Measurements from ENCODE around the gene SF3A1.

SF3A1 gene

DNA sequence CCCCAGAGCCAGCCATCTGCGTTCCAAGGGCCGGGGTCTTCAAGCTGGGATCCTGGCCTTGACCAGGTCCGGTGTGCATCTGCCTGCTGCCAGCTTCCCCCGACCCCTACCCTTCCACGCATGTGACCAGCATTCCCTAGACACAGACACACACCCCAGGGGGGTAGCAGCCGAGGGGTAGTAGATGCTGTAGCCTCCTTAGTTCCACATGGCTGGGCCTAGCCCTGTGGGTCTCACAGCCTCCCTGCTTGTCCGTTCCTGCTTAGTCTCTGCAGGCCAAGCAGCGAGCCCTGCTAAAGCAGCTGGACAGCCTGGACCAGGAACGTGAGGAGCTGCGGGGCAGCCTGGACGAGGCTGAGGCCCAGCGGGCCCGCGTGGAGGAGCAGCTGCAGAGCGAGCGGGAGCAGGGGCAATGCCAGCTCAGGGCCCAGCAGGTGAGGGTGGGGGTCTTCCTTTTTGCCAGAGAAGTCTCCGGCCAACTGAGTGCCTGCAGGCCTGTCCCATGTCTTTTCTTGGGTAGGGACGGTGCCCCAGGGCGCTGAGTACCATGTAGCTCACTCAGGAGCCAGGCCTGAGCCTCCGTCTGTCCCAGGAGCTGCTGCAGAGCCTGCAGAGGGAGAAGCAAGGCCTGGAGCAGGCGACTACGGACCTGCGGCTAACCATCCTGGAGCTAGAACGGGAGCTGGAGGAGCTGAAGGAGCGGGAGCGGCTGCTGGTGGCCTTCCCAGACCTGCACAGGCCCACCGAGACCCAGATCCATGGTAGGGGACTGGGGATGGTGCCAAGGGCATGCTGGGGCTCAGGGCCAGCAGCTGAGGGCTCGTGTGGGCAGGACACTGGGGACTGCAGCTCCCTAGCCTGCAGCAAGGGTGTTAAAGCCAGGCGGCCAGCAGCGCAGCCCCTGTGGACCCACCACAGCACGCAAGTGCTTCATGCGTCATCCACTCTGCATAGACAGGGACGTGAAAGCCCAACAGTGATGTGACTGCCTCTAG, 16.9 kb upstream of the SF3A1 start:
- no peaks in the 10 kb centered on the region for H3K36me3 ChIP-seq (ENCODE audit: insufficient read depth)
- no peaks in the 10 kb centered on the region for H4K20me1 ChIP-seq (ENCODE audit: insufficient read depth)
- no peak overlapping the region for H3K27ac ChIP-seq
- no peak overlapping the region for H3K4me3 ChIP-seq (IDR thresholded peaks at IDR 0.05; ENCODE audit: insufficient read depth, low read depth, low read length)
- no peak overlapping the region for H3K4me2 ChIP-seq
- no peak overlapping the region for H3K9ac ChIP-seq
- H3K27me3 ChIP-seq (ENCODE audit: insufficient read depth, low read depth): no peaks in the 10 kb centered on the region
- no peak overlapping the region for H2AFZ ChIP-seq (ENCODE audit: low read depth)
- TF ChIP-seq, protein P1, sequence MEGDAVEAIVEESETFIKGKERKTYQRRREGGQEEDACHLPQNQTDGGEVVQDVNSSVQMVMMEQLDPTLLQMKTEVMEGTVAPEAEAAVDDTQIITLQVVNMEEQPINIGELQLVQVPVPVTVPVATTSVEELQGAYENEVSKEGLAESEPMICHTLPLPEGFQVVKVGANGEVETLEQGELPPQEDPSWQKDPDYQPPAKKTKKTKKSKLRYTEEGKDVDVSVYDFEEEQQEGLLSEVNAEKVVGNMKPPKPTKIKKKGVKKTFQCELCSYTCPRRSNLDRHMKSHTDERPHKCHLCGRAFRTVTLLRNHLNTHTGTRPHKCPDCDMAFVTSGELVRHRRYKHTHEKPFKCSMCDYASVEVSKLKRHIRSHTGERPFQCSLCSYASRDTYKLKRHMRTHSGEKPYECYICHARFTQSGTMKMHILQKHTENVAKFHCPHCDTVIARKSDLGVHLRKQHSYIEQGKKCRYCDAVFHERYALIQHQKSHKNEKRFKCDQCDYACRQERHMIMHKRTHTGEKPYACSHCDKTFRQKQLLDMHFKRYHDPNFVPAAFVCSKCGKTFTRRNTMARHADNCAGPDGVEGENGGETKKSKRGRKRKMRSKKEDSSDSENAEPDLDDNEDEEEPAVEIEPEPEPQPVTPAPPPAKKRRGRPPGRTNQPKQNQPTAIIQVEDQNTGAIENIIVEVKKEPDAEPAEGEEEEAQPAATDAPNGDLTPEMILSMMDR (conservative IDR thresholded peaks at IDR 0.05; ENCODE audit: low read depth, low read length): no peak
- no peaks in the 10 kb centered on the region for H3K79me2 ChIP-seq (ENCODE audit: insufficient read depth, low read depth)
- H3K4me1 ChIP-seq (ENCODE audit: low read depth, poor library complexity, severe bottlenecking): no peaks in the 10 kb centered on the region

GRCh38 chr22:30372915-30373314, 16.2 kb upstream of the SF3A1 start:
- H2AFZ ChIP-seq (ENCODE audit: low read depth): no peak overlapping the region
- no peak overlapping the region for H3K4me2 ChIP-seq
- H3K36me3 ChIP-seq (ENCODE audit: insufficient read depth): no peaks in the 10 kb centered on the region
- no peaks in the 10 kb centered on the region for H3K27me3 ChIP-seq (ENCODE audit: insufficient read depth, low read depth)
- H3K4me1 ChIP-seq (ENCODE audit: low read depth, poor library complexity, severe bottlenecking): no peaks in the 10 kb centered on the region
- no peaks in the 10 kb centered on the region for H4K20me1 ChIP-seq (ENCODE audit: insufficient read depth)
- H3K4me3 ChIP-seq (IDR thresholded peaks at IDR 0.05; ENCODE audit: insufficient read depth, low read depth, low read length): no peak overlapping the region
- no peak overlapping the region for H3K27ac ChIP-seq
- no peak overlapping the region for H3K9ac ChIP-seq
- H3K79me2 ChIP-seq (ENCODE audit: insufficient read depth, low read depth): no peaks in the 10 kb centered on the region
- TF ChIP-seq, protein P1 (conservative IDR thresholded peaks at IDR 0.05; ENCODE audit: low read depth, low read length): no peak

DNA sequence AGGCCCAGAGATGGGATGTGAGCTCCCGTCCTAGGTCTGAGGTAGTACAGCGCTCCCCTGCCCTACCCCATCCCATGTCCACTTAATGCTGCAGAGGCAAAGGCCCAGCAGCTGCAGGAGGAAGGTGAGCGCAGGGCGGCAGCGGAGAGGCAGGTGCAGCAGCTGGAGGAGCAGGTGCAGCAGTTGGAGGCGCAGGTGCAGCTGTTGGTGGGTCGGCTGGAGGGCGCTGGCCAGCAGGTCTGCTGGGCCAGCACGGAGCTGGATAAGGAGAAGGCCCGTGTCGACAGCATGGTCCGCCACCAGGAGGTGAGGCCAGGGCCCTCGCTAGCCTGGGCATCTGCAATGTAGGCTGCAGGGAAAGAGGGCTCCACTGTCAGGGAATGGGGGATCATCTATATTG, 15.3 kb upstream of the SF3A1 start:
- Histone ChIP-seq H2AFZ (ENCODE audit: low read depth) (no peak overlapping the region), H3K36me3 (ENCODE audit: insufficient read depth) (no peaks in the 10 kb centered on the region), H3K4me2 (no peak overlapping the region), H3K4me3 (IDR thresholded peaks at IDR 0.05; ENCODE audit: insufficient read depth, low read depth, low read length) (no peak overlapping the region), H3K27me3 (ENCODE audit: insufficient read depth, low read depth) (no peaks in the 10 kb centered on the region), H3K4me1 (ENCODE audit: low read depth, poor library complexity, severe bottlenecking) (no peaks in the 10 kb centered on the region), H3K79me2 (ENCODE audit: insufficient read depth, low read depth) (no peaks in the 10 kb centered on the region), H3K27ac (no peak overlapping the region), H4K20me1 (ENCODE audit: insufficient read depth) (no peaks in the 10 kb centered on the region), H3K9ac (no peak overlapping the region)
- TF ChIP-seq, protein P1 (conservative IDR thresholded peaks at IDR 0.05; ENCODE audit: low read depth, low read length): no peak

DNA sequence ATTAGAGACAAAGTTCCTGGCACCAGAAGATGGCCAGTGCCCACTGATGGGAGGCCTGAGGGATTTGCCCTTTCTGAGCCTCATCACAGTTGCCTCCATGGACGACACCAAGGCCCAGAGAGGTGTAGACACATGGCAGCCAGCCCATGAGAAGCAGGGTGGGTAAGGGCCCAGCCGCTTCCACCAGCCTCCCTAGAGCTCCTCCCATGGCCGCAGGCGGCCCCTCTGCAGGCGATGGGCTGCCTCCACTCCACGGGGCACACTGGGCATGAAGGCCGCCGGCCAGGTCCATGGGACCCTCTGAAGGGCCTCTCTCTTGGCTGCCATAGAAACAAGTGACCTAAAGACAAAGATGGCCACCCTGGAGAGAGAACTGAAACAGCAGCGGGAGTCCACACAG, 14.6 kb upstream of the SF3A1 start:
- TF ChIP-seq, protein P1 (conservative IDR thresholded peaks at IDR 0.05; ENCODE audit: low read depth, low read length): no peak
- H4K20me1 ChIP-seq (ENCODE audit: insufficient read depth): no peaks in the 10 kb centered on the region
- H3K79me2 ChIP-seq (ENCODE audit: insufficient read depth, low read depth): no peaks in the 10 kb centered on the region
- H3K27me3 ChIP-seq (ENCODE audit: insufficient read depth, low read depth): no peaks in the 10 kb centered on the region
- H3K27ac ChIP-seq: no peak overlapping the region
- no peaks in the 10 kb centered on the region for H3K36me3 ChIP-seq (ENCODE audit: insufficient read depth)
- H2AFZ ChIP-seq (ENCODE audit: low read depth): no peak overlapping the region
- no peak overlapping the region for H3K4me2 ChIP-seq
- no peak overlapping the region for H3K4me3 ChIP-seq (IDR thresholded peaks at IDR 0.05; ENCODE audit: insufficient read depth, low read depth, low read length)
- H3K9ac ChIP-seq: no peak overlapping the region
- no peaks in the 10 kb centered on the region for H3K4me1 ChIP-seq (ENCODE audit: low read depth, poor library complexity, severe bottlenecking)

All from KMS-11 (cell line).